H1 (cell line): ENCODE results near the gene GPR17. TPM values are rescaled to one million over a fixed set of nuclear protein-coding genes. Genes with fewer than 3 reads are reported as not detected.

Experiments used
- CHD2 ChIP-seq: IDR thresholded peaks from 2 replicates; pipeline ENCODE4 v1.6.1; 2012; ENCODE audit warnings: low read length, improper control_type of control experiment
- POLR2A ChIP-seq, 2 experiments: IDR thresholded peaks; 1 replicate in 1 of 2; 2 replicates in 1 of 2; pipeline ENCODE4 v1.6.1; 2011; ENCODE audit warnings: low read depth in 2 of 2, low read length in 2 of 2, mild to moderate bottlenecking in 2 of 2; ENCODE audit errors: control extremely low read depth in 1 of 2
- RAD21 ChIP-seq, 2 experiments: IDR thresholded peaks in 1 of 2; conservative IDR thresholded peaks in 1 of 2; 2 replicates each; pipeline ENCODE4 v1.6.1; 2011; ENCODE audit warnings: low read depth in 2 of 2, low read length in 2 of 2, improper control_type of control experiment in 1 of 2, inconsistent platforms in 1 of 2, mild to moderate bottlenecking in 1 of 2, moderate library complexity in 1 of 2
- RBBP5 ChIP-seq: IDR thresholded peaks from 2 replicates; pipeline ENCODE4 v1.7.1; 2012; ENCODE audit warnings: low read depth, mild to moderate bottlenecking, inconsistent platforms, low read length, moderate library complexity, borderline replicate concordance
- TAF7 ChIP-seq: optimal IDR thresholded peaks from 2 replicates; pipeline ENCODE3; 2011; ENCODE audit warnings: low read depth, mild to moderate bottlenecking, inconsistent platforms, low read length, moderate library complexity, borderline replicate concordance
- polyA plus RNA-seq, 7 experiments: library from polyadenylated mRNA; depleted of rRNA in 3 of 7; stranded (reverse) in 5 of 7; unstranded in 2 of 7; fragments of >200 nt in 5 of 7; fragments of 200-250 nt in 2 of 7; gene quantifications; 1 replicate in 5 of 7; 2 replicates in 1 of 7; 4 replicates in 1 of 7; pipeline versions ENCODE4 v1.2.1 to v1.2.3, GENCODE V29; 2011 to 2013; ENCODE audit warnings: missing spikeins in 2 of 7, mixed read lengths in 2 of 7
- total RNA-seq: library from RNA; stranded (reverse); fragmentation: NEBNext Ultra II Directional; extraction: Animal tissue kit (Norgen Biotek cat#: 25700); gene quantifications from 2 replicates; pipeline ENCODE4 v1.2.1, GENCODE V29; 2021

Gene GPR17
- total and polyA plus RNA-seq, 2 of the 8 experiments (the other 6 are each of a cell fraction or from before 2014, with no cell fraction given) = 0.03 TPM; not detected in 1

GRCh38 chr2:127606625-127607398 lies 39.1 kb upstream of the GPR17 start (continued):
- TF ChIP-seq CHD2 (no peak), RBBP5 (no peak), RAD21 (IDR thresholded peaks at IDR 0.05 in 1 of 2, conservative IDR thresholded peaks at IDR 0.05 in 1 of 2; ENCODE audit: low read depth in 2 of 2, low read length in 2 of 2) (no peak), POLR2A (IDR thresholded peaks at IDR 0.05; ENCODE audit: control extremely low read depth in 1 of 2, low read depth in 2 of 2, low read length in 2 of 2) (no peak), TAF7 (no peak)
- TF ChIP-seq, all 59 proteins: peak for 0
